Loucy (cell line): ENCODE measurements around the gene ZNHIT1.

Experiments used
- CTCF ChIP-seq: fragments of 200-600 bp; sonication (generic); conservative IDR thresholded peaks from 2 replicates; pipeline ENCODE4 v1.5.1; 2014; ENCODE audit warnings: mild to moderate bottlenecking, antibody characterized with exemption, low read length
- EZH2phosphoT487 ChIP-seq: fragments of 200-600 bp; IDR thresholded peaks from 2 replicates; pipeline ENCODE4 v1.6.1; 2018; ENCODE audit warnings: antibody characterized with exemption, mild to moderate bottlenecking, moderate library complexity, borderline replicate concordance

- TF ChIP-seq EZH2phosphoT487 (no peak), CTCF (no peak)
Observed at GRCh38 chr7:101238226-101239182, 20.5 kb downstream of the ZNHIT1 start.
